PC-9 (cell line): Measurements from ENCODE around the gene HCRTR2. TPM values are rescaled to one million over a fixed set of nuclear protein-coding genes. Genes with fewer than 3 reads are reported as not detected.

ENCODE experiments used
- Bru-seq: library from RNA; stranded (reverse); fragments of 400-500 nt; gene quantifications from one replicate; lab custom pipeline; 2021; lab: Mats Ljungman, UMichigan
- BruChase-seq, 2 experiments: library from RNA; stranded (reverse); fragments of 400-500 nt; gene quantifications; one replicate each; lab custom pipeline; 2021; lab: Mats Ljungman, UMichigan
- BruUV-seq: library from RNA; stranded (reverse); fragments of 400-500 nt; replicated peaks from 2 replicates; lab custom pipeline; 2021; lab: Mats Ljungman, UMichigan
- CTCF ChIA-PET: fragments of 300-600 bp; sonication (Branson Sonifier 250); formaldehyde crosslinking; loops from one replicate; lab custom pipeline; 2022; ENCODE audit warnings: antibody characterized with exemption; lab: Charles Lee
- POLR2A ChIA-PET: fragments of 300-600 bp; sonication (Branson Sonifier 250); formaldehyde crosslinking; loops from one replicate; lab custom pipeline; 2022; ENCODE audit warnings: antibody characterized with exemption; ENCODE audit not compliant: unreplicated experiment; lab: Charles Lee
- DNase-seq, 2 experiments: peaks; one replicate each; pipeline versions ENCODE4 v3.0.0 to v3.0.0-alpha.2; 2015 to 2022; ENCODE audit warnings: mixed read lengths in 1 of 2
- H2AFZ ChIP-seq: fragments of 200-600 bp; sonication (generic); 2 replicates; pipeline ENCODE4 v1.8.1; 2017; ENCODE audit warnings: antibody characterized with exemption
- H3F3A ChIP-seq: fragments of 200-600 bp; sonication (generic); 2 replicates; pipeline ENCODE4 v1.8.1; 2017; ENCODE audit warnings: antibody characterized with exemption, mild to moderate bottlenecking, low read depth; ENCODE audit not compliant: insufficient read depth
- H3K27ac ChIP-seq: fragments of 200-600 bp; sonication (generic); 2 replicates; pipeline ENCODE4 v1.6.1; 2016; ENCODE audit warnings: mixed run types
- H3K27me3 ChIP-seq: fragments of 200-600 bp; sonication (generic); 2 replicates; pipeline ENCODE4 v1.6.1; 2016; ENCODE audit warnings: low read depth, mixed run types; ENCODE audit not compliant: insufficient read depth
- H3K36me3 ChIP-seq: fragments of 200-600 bp; sonication (generic); 2 replicates; pipeline ENCODE4 v1.6.1; 2016; ENCODE audit warnings: low read depth, mixed run types
- H3K4me1 ChIP-seq: fragments of 200-600 bp; sonication (generic); replicated peaks from 2 replicates; pipeline ENCODE4 v1.6.1; 2016; ENCODE audit warnings: mixed run types; ENCODE audit not compliant: insufficient read depth
- H3K4me2 ChIP-seq: fragments of 200-600 bp; sonication (generic); 2 replicates; pipeline ENCODE4 v1.6.1; 2017; ENCODE audit warnings: mixed run types
- H3K4me3 ChIP-seq: fragments of 200-600 bp; sonication (generic); 2 replicates; pipeline ENCODE4 v1.6.1; 2016; ENCODE audit warnings: mixed run types
- H3K79me2 ChIP-seq: fragments of 200-600 bp; sonication (generic); 2 replicates; pipeline ENCODE4 v1.6.1; 2017; ENCODE audit warnings: low read depth, mixed run types
- H3K9me2 ChIP-seq: fragments of 200-600 bp; sonication (generic); 2 replicates; pipeline ENCODE4 v1.8.1; 2017; ENCODE audit warnings: mild to moderate bottlenecking; ENCODE audit not compliant: insufficient read depth
- H3K9me3 ChIP-seq: fragments of 200-600 bp; sonication (generic); 2 replicates; pipeline ENCODE4 v1.8.1; 2016; ENCODE audit warnings: low read depth; ENCODE audit not compliant: insufficient read depth
- H4K20me1 ChIP-seq: fragments of 200-600 bp; sonication (generic); 2 replicates; pipeline ENCODE4 v1.8.1; 2017; ENCODE audit not compliant: insufficient read depth
- CTCF ChIP-seq: fragments of 200-600 bp; sonication (generic); conservative IDR thresholded peaks from 2 replicates; pipeline ENCODE4 v1.6.1; 2017; ENCODE audit warnings: mixed run types, antibody characterized with exemption, mild to moderate bottlenecking, moderate library complexity
- EZH2 ChIP-seq: fragments of 200-600 bp; sonication (generic); IDR thresholded peaks from 2 replicates; pipeline ENCODE4 v1.8.0; 2017; ENCODE audit warnings: antibody characterized with exemption, low read depth
- intact Hi-C: fragments of 100-400 bp; cut with micrococcal nuclease; formaldehyde crosslinking; loops from one replicate; pipeline ENCODE4 v1.10.0; 2022; ENCODE audit not compliant: unreplicated experiment
- long read RNA-seq: library from polyadenylated mRNA; stranded (forward); transcript quantifications from one replicate; pipeline ENCODE4 v2.0.0, GENCODE V29; 2022
- total RNA-seq: library from RNA; stranded (reverse); gene quantifications from 2 replicates; pipeline ENCODE4 v1.2.3, GENCODE V29; 2021

The HCRTR2 gene
- total RNA-seq (not detected in 2 replicates), Bru-seq, nascent RNA (percentile 0 among the genes with signal in this experiment), BruChase-seq, experiment 1, labeled RNA remaining after a 2-hour chase (percentile 13 among the genes with signal in this experiment), BruChase-seq, experiment 2, labeled RNA remaining after a 6-hour chase (percentile 5 among the genes with signal in this experiment)
- long read RNA-seq: 0 reads

- CTCF ChIA-PET: no interaction called here
- Histone ChIP-seq H4K20me1 (no peaks in the 10 kb centered on the region; the same call in 1 of the 2 replicates), H3K79me2 (no peaks in the 10 kb centered on the region), H3K9me2 (no peaks in the 10 kb centered on the region), H3K9me3 (no peaks in the 10 kb centered on the region), H3K27me3 (no peaks in the 10 kb centered on the region), H3K27ac (no peak within 1 kb of the TSS), H3K4me1 (no peaks in the 10 kb centered on the region), H3K4me2 (no peak within 1 kb of the TSS), H3F3A (no peaks in the 10 kb centered on the region), H3K36me3 (no peaks in the 10 kb centered on the region), H3K4me3 (no peak within 1 kb of the TSS), H2AFZ (no peak within 1 kb of the TSS)
- POLR2A ChIA-PET: no interaction called here
- no peak for DNase-seq
- TF ChIP-seq CTCF (no peak), EZH2 (no peak)
- intact Hi-C loops: no loop called here
- no TSS peak for BruUV-seq
These were observed at the start of gene HCRTR2 for GRCh38 chr6:55174211-55175026. Gene HCRTR2, plus strand, starts transcription at chr6:55174515. Its CDS starts 73 bp downstream, at chr6:55174588.

GRCh38 chr6:55130806-55131324, 43.5 kb upstream of the HCRTR2 start:
- DNase-seq: no peak
- H3K36me3 ChIP-seq: no peaks in the 10 kb centered on the region
- no peaks in the 10 kb centered on the region for H3K9me2 ChIP-seq
- ChIA-PET POLR2A (no interaction called here), CTCF (no interaction called here)
- H3K4me2 ChIP-seq: no peak overlapping the region
- no peaks in the 10 kb centered on the region for H4K20me1 ChIP-seq
- H3K27ac ChIP-seq: no peak overlapping the region
- BruUV-seq: no TSS peak
- intact Hi-C loops: no loop called here
- no peaks in the 10 kb centered on the region for H3K9me3 ChIP-seq
- no peaks in the 10 kb centered on the region for H3K79me2 ChIP-seq
- no peak overlapping the region for H3K4me3 ChIP-seq
- no peak overlapping the region for H2AFZ ChIP-seq
- no peaks in the 10 kb centered on the region for H3F3A ChIP-seq
- H3K27me3 ChIP-seq: no peaks in the 10 kb centered on the region; the same call in 1 of the 2 replicates
- TF ChIP-seq EZH2 (no peak), CTCF (no peak)
- H3K4me1 ChIP-seq: no peaks in the 10 kb centered on the region

GRCh38 chr6:55131616-55132015, 42.7 kb upstream of the HCRTR2 start:
- no peaks in the 10 kb centered on the region for H3K79me2 ChIP-seq
- intact Hi-C loops: no loop called here
- BruUV-seq: no TSS peak
- H3K4me3 ChIP-seq: no peak overlapping the region
- no peaks in the 10 kb centered on the region for H3K4me1 ChIP-seq
- no peaks in the 10 kb centered on the region for H4K20me1 ChIP-seq
- no peaks in the 10 kb centered on the region for H3F3A ChIP-seq
- H3K27me3 ChIP-seq: no peaks in the 10 kb centered on the region
- no peak overlapping the region for H3K27ac ChIP-seq
- no peak for DNase-seq
- TF ChIP-seq EZH2 (no peak), CTCF (no peak)
- H3K9me2 ChIP-seq: no peaks in the 10 kb centered on the region
- no peak overlapping the region for H3K4me2 ChIP-seq
- no peak overlapping the region for H2AFZ ChIP-seq
- CTCF ChIA-PET: interaction anchor here (0.6 kb wide), 1 partner anchor 49 kb away, joined by 6 read pairs; no protein-coding TSS in a partner anchor
- H3K9me3 ChIP-seq: no peaks in the 10 kb centered on the region
- POLR2A ChIA-PET: no interaction called here
- no peaks in the 10 kb centered on the region for H3K36me3 ChIP-seq
